Measurements from ENCODE around the gene PLA2G2D.

The PLA2G2D gene

DNA sequence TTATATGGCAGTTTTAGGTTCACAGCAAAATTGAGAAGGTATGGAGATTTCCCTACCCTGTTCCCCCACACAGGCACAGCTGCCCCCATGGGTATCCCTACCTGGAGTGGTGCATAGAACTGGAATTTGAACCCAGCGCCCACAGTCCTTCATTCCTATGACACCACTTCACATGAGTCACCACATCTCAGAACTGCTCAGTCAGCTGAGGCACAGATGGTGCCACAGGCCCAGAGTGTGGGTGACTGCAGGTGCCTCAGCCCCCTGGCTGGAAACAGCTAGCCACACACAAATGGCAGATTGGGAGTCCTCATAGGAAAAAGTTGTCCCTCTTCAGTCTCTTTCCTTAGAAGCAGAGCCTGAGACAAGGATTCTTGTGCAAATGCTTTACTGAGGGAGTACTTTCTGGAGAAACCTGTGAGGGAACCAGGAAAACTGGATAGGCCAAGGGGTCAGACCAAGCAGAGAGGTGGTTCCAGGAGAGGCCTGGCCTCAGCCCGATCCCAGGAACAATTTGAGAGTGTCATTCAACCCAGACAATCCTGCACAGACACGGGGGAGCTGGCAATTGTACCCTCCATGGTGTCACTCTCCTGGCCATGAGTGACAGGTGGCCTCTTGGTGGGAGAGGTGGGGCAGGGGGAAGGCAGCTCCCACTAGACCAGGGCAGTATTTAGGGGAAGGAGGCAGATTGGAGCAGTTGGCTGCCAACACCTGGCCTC lies 6.9 kb downstream of the PLA2G2D start:
- no peak for DNase-seq

DNA sequence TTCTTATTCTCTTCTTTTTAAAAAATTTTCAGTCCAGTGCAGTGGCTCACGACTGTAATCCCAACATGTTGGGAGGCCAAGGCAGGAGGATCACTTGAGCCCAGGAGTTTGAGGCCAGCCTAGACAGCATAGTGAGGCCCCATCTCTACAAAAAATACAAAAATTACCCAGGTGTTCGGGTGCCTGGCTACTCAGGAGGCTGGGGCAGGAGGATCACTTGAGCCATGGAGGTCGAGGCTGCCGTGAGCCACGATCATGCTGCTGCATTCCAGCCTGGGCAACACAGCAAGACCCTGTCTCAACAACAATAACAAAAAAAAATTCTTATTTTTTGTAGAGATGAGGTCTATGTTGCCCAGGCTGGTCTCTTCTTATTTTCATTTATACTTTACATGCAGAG lies 7.9 kb downstream of the PLA2G2D start:
- no peak for DNase-seq

GRCh38 chr1:20110679-20111078 lies 8.7 kb downstream of the PLA2G2D start:
- no peak for DNase-seq

DNA sequence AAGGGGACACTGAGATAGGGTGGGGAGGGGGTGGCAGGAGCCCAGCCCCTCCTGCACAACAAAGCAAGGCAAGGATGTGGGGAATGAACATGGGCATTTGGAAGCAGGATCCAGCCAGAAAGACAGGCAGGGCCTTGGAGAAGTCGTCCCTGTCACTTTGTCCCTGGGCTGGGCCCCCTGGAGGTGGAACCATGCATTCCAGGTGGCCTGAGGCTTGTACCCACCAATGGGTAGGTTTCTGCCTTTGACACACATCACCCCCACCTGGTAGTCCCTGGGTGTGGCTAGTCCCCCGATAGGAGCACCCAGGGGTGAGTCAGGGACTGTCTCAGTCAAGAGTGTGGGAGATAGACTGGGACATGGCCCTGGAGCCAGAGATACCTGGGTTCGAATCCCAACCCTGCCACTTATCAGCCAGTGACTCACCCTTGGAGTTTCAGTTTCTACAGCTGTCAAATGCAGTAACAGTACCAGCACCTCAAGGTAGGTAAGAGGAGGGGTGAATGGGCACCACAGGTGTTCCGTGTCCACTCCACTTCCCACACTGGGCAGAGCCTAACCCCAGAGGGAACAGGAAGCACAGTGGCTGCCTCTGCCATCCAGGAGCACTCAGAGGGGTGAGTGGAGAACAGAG lies 10.0 kb downstream of the PLA2G2D start:
- DNase-seq: no peak

GRCh38 chr1:20108366-20109123 lies 10.8 kb downstream of the PLA2G2D start:
- DNase-seq: no peak

GRCh38 chr1:20107796-20108195 lies 11.5 kb downstream of the PLA2G2D start:
- no peak for DNase-seq

- no peak for DNase-seq
Measured at GRCh38 chr1:20107351-20107750, 12.0 kb downstream of the PLA2G2D start.

DNA sequence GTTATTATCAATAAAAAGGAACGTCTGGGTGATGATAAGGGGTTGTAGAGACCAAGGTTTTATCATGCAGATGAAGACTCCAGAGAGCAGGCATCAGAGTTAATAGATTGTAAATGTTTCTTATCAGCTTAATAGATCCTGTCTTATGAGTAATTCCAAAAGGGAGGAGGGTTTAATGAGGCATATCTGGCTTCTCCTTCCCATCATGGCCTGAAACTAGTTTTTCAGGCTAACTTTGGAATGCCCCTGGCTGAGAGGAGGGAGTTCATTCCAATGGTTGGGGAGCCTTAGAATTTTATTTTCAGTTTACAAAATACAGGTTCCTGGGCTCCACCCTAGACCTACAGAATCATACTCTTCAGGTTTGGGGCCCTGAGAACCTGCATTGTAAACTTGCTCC lies 13.5 kb downstream of the PLA2G2D start:
- no peak for DNase-seq

DNA sequence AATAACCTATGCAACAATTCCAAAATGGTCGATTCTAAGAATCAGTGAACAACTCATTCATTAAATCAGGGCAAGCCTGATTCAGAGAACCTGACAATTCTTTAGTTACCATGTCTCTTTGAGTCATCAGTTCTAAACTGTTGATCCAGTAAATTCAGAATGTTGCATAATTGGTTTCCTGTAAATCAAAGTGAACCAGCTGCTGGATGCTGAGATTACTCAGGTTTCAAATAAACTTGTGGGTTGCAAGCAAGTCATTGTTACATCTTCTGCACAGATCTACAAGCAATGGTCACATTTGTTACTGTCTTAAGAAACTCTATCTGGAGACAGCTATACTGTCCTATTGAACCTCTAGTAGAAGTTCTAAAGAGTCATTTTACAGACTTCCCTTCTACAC lies 16.5 kb downstream of the PLA2G2D start:
- no peak for DNase-seq

DNA sequence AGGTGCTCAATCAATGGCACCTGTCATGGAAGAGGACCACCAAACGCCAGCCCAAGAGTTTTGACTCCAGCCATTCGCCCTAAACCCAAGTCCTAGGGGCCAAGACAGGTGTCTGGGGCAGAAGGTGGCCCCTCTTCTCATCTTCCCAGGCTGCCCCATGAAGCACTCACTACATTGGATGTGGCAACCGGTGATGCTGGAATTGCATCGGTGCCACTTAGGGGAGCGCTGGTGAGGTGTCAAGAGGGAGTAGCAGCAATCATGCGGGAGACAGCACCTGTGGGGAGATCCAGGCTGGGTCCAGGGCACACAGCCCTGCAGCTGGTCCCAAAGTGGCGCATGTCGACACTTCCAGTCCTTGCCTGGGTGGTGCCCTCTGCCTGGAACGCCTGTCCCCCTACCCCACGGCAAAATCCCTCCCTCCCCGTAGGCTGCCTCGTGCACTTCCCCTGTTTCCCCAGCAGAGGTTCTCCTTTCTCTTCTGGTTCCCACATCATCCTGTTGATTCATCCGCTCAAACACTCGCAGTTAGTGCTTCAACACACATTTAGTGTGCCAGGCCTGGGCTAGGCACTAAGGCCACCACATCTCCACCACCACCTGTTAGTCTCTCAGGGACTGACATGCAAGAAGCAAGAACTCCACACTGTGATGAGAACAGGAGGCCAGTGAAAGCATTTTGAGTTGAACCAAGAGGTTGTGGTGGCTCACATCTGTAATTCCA lies 18.5 kb downstream of the PLA2G2D start:
- DNase-seq: no peak

DNA sequence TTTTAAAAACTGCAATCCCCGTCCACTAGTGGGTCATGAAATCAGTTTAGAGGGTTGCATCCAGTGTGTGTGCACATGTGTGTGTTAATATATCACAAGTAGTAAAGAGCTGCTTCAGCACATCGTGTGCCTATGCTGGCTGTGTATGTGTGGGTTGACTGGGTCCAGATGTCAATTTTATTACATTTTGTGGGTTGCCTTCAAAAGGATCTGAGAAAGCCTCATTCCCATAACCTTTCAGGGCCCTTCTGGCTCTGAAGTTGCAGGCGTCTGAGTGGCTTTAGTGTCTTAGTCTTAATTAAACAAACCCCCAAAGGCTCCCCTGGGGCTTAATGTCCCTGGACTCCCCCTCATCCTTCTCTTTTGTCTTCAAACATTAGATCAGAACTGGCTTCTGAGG lies 19.8 kb downstream of the PLA2G2D start:
- DNase-seq: no peak

DNA sequence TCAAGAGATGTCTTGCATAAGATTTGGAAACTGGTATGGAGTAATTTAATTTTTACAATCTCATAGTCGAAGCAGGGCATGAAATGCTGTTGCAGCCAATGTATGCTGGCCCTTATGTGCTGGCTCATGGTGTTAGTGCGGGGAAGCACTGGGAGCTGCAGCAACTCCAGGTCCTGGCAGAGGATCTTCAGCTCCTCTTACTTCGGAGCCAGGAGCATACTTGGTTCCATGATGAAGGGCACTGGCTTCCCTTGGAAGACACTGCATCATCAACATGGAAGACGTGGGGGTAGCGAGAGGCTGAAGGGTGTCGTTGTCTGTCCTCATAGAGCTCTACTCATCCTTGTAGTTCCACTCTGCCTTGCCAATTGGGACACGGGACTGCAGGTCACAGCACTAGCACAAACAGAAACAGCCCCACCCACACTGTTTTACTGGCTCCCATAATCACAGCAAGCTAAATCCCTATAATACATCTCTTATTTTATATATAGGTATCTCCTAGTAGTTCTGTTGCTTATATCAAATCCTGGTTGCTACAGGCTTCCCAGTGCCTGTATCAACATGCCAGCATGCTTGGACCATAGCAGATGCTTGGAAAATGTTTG lies 22.4 kb downstream of the PLA2G2D start:
- no peak for DNase-seq

DNA sequence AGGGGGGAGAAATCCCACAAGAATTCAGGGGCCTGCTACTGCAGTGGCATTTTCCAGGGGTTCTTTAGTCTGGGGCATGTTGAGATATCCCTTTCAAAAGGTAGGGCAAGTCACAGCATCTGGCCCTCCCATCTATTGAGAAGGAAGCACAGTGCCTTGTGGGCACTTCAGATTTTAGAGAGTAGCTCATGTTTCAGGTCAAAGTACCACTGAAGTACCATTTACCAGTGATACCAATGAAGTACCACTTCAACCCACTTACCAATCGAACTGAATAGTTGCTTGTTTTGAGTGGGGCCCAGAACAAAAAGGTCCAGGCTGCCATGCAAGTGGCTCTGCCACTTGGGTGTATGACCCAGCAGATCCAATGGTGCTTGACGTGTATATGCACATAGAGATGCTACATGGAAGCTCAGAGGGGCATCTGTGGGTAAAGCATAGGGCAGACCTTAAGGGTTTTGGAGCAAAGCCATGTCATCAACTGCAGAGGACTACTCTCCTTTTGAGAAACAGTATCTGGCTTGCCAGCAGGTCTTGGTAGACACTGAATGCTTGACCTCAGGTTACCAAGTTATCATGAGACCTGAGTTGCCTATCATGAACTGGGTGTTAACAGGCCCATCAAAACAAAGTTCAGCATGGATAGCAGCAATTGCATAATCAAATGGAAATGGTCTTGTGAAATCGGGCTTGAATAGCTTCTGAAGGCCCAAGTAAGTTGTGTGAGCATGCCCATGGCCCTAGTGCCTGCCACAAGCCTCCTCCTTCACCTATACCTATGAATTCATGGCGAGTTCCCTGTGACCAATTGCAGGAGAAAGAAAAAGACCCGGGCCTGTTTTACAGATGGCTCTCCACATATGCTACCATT lies 23.5 kb downstream of the PLA2G2D start:
- DNase-seq: no peak

DNA sequence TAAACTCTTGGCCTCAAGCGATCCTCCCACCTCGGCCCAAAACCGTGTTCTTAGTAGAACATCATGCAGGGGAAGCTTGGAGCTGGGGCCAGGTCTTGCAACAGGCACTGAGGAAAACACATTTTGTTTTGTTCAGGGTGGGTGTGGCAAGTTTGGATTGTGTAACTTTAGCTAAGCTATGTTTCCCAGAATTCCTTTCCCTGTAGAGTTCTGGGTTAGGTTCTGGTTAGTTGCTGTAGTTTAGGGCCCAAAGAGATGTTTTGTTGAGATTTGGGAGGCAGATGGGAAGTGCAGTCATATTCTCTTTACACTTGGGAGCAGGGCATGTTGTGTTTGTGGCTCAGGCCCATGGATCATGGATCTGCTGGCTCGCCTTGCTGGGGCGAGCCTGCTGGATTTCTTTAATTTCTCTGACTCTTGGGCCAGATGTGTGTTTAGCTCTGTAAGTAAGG lies 25.4 kb downstream of the PLA2G2D start:
- DNase-seq: no peak

- no peak for DNase-seq
Measured at GRCh38 chr1:20093303-20093702, 26.0 kb downstream of the PLA2G2D start.

- DNase-seq: no peak
Measured at GRCh38 chr1:20090641-20091040, 28.7 kb downstream of the PLA2G2D start.

- no peak for DNase-seq
Measured at GRCh38 chr1:20090119-20090518, 29.2 kb downstream of the PLA2G2D start.

DNA sequence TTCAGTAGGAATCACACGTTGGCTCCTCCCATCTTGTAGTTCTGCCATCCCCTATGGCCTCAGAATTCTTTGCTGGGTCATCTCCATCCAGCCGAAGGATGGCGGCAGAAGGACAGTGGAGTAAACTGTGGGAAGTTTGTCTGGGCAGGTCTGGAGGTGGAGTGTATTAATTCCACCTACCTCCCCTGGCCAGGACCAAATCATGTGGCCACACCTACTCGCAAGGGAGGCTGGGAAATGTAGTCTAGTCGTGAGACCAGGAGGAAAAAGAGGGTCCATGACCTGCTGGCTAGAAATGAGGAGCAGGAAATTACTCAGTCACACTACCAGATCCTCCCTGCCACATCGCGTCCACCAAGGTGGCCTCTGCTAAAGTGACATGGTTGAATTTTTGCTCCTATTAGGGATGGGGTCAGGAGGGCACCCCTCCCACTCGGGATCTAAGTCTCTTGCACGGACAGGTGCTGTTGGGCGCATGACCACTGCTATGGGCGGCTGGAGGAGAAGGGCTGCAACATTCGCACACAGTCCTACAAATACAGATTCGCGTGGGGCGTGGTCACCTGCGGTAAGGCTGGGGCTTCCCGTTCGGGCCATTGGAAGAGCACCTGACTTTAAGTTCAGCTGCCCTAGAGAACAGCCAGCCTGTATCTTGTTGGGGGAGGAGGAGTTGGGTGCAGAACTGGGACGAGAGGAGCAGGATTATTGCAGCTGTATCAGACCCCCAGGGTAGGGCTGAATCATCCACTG lies 29.8 kb downstream of the PLA2G2D start:
- DNase-seq: no peak

DNA sequence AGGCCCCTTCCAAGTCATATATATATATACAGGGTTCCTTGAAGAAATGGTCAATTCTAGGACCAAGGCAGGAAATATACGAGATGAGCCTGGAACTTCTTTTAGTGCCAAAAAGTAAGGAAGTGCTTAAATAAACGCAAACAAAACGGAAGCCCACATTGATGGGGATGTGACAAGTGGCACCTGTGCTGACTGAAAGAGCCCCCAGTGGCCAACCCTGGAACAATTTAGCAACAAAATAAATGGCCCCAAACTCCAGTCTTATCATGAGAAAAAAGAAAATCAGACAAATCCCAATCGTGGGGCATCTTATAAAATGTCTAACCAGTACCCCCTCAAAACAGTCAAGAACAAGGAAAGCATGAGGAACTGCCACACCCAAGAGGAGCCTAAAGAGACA lies 31.7 kb downstream of the PLA2G2D start:
- DNase-seq: no peak

- DNase-seq: no peak
Measured at GRCh38 chr1:20086800-20087199, 32.5 kb downstream of the PLA2G2D start.
